HS-27A (cell line): ENCODE measurements around the gene TBC1D3B.
"Not testable (repeated sequence)": the region's sequence is repeated elsewhere in the genome, so short reads cannot be mapped to it uniquely, and the experiment has no call there.

ENCODE experiments used
- DNase-seq: peaks from one replicate; pipeline ENCODE4 v3.0.0-alpha.2; 2012; ENCODE audit warnings: low read depth, missing footprints

Gene TBC1D3B

DNA sequence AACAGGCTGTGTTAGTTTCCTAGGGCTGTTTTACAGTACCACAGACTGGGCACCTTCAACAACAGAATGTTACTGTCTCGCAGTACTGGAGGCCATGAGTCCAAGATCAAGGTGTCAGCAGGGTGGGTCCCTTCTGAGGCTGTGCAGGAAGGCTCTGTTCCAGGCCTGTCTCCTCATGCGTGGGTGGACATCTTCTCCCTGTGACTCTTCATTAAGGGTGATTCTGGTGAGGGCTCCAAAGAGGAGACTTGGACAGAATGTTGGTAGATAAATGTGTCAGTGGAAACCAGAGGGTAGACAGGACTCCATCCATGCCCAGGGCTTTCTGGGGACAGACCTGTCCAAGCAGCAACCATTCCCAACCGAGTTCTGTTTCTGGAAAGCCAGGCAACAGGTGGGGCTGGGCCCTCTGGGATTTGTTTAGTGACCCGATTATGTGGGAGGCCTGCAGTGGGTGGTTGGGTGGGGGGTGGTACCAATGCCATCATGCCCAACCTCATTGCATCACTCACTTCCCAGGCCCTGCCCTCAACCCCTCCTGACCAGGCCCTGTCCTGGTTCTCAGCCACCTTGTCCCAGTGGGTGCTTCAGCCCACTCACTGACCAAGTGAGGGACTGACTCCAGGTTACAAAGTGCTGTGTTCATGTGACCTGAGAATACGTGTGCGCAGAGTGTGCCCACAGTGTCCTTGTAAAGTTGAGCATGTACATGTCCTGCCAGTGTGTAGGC lies 5.2 kb upstream of the TBC1D3B start:
- not testable (repeated sequence) for DNase-seq

- DNase-seq: not testable (repeated sequence)
Observed at GRCh38 chr17:36168836-36169235, 7.6 kb downstream of the TBC1D3B start.

GRCh38 chr17:36153895-36154610 lies 22.4 kb downstream of the TBC1D3B start:
- no peak for DNase-seq

- no peak for DNase-seq
Observed at GRCh38 chr17:36152639-36153120, 23.8 kb downstream of the TBC1D3B start.

GRCh38 chr17:36151891-36152638 lies 24.4 kb downstream of the TBC1D3B start:
- no peak for DNase-seq

DNA sequence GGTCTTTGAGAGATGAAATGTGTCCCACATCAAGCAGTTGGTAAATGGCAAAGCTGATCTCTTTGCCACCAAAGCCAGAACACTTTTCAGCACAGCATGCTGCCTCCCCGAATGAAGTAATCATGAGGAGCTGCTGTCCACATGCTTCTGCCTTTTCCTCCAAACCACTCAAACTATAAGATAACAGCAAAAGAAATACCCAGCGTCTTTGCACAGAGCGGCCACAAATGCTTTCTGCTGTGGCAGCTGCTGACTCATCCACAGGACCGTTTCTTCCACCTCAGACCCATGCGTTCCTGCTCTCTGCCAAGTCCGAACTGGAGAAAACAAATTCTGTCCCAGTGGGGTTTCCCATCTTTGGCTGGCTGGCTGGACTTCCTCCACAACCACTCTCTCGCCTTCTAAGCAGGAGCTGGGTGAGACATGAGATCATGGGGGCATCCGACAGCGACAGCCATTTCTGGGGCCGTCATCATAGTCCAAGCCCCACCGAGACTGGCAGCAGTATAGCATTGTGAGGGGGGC lies 27.1 kb downstream of the TBC1D3B start:
- no peak for DNase-seq

DNA sequence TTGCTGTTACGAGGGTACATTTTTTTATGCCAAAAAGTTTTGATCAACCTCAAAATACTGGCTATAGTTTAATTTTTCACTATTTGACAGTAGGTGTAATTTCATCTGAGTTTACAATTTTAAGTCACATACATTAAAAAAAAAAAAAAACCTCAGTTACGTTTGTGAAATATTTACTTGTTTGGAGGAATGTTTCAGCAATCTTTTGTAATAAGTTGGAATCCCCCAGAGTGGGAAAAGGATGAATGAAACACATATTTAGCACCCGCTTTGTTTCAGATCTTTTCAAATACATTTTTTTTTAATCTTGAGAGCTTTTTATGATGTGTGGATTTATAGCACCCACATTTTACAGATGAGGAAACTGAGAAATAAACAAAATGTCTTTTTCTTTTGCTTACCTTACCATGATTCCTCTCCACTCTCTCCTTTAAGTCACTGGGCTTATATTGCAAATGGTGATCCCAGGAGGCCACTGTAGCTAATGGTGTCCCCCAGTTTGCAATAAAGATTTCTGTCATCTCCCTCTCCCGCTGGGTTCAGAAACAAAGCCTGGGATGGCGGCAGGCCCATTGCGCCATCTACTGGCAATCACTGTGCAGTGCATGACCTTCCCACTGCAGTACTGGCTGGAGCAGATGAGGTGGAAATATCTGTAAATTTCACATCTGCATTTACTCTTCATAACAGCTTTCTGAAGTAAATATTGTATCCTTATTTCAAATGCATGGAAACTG lies 27.7 kb downstream of the TBC1D3B start:
- DNase-seq: no peak

DNA sequence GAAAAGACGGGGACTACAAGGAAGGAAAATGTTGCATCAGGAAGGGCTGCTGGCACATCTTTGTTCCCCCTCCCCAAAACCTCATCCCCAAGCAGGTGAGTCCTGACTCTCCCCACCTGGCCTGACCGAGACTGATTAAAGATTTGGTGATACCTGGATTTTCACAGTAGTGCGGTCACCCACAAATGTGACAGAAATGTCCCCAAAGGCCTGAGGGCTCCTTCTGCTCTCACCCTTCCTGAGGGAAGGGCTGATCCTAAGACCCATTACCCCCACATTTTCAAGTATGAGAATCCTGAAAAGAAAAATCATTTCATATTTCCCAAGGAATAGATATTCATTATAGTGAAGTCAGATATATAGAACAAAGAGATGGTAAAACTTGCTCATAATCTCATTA lies 28.8 kb downstream of the TBC1D3B start:
- DNase-seq: no peak

- no peak for DNase-seq
Observed at GRCh38 chr17:36144981-36145729, 31.3 kb downstream of the TBC1D3B start.

- no peak for DNase-seq
Observed at GRCh38 chr17:36144014-36144413, 32.4 kb downstream of the TBC1D3B start.

- DNase-seq: no peak
Observed at GRCh38 chr17:36142806-36143205, 33.6 kb downstream of the TBC1D3B start.

DNA sequence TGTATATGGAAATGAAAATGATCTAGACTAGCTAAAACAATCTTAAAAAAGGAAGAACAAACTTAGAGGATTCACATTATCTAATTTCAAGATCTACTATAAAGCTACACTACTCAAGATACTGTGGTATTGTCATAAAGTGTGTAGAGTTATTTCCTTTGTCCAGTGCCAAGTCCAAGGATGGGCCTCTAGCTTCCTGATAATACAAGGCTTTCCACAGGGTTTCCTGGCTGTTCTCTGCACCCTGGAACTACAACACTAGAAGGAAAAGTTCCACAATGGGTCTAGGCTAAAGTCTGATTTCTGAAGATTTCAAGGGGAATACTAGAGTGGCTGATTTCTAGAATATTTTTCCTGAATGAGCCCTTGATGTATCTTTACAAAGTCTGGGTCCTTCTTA lies 34.2 kb downstream of the TBC1D3B start:
- DNase-seq: no peak

DNA sequence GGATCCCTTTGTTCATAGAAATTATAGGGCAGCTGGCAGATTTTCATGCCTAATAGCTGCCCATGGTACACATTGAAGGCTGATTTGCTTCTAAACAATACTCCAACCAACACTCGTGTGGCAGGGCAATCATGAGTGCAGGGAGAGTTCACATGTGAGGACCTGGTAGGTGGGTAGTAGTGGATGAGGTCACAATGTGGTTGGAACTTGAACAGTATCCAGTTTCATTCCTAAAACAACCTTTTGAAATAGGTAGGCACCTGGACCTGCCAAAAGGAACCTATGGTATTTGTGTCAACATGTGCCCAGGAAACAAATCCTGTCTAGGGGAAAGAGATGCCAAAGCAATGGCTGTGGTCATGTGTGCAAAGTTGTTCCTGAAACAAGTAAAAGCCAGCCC lies 40.0 kb downstream of the TBC1D3B start:
- no peak for DNase-seq

- DNase-seq: no peak
Observed at GRCh38 chr17:36136036-36136435, 40.4 kb downstream of the TBC1D3B start.

- no peak for DNase-seq
Observed at GRCh38 chr17:36135465-36135864, 41.0 kb downstream of the TBC1D3B start.

GRCh38 chr17:36133602-36134236 lies 42.7 kb downstream of the TBC1D3B start:
- no peak for DNase-seq

DNA sequence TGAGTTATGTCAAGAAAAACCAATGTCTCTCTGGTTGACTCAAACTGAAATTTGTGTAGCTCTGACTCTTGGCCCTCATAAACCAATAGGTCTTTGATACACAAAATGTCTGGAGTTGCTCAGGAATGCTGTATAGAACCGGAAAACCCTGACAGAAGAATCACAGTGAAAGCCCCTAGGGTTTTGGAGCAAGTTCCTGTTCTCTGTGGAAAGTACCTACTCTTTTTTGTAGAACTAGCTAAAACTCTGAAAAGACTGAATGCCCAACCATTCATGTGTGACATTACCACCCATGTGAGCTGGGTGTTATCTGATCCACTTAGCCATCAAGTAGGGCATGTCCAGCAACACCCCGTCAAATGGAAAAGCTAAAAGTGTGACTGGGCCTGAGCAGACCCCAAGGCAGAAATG lies 44.0 kb downstream of the TBC1D3B start:
- DNase-seq: no peak

DNA sequence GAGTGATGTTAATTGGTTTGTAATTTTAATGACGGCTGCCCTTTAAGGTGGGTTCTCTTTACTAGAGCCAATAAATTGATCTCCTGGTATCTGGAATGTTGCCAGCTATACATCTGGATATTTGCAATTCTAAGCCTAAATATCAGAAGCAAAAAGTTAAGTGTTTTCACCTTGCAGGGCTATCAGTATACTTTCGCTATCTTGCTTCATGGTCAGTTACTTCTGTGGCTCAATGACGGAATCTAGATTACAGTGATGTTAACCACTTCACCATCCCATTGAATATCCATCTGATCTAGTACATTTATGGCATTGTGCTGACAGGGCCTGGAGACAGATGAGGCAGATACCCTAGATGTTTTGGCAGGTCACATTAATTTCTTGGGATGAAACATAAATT lies 44.5 kb downstream of the TBC1D3B start:
- no peak for DNase-seq

- no peak for DNase-seq
Observed at GRCh38 chr17:36131421-36131820, 45.0 kb downstream of the TBC1D3B start.

- no peak for DNase-seq
Observed at GRCh38 chr17:36130346-36130745, 46.1 kb downstream of the TBC1D3B start.

DNA sequence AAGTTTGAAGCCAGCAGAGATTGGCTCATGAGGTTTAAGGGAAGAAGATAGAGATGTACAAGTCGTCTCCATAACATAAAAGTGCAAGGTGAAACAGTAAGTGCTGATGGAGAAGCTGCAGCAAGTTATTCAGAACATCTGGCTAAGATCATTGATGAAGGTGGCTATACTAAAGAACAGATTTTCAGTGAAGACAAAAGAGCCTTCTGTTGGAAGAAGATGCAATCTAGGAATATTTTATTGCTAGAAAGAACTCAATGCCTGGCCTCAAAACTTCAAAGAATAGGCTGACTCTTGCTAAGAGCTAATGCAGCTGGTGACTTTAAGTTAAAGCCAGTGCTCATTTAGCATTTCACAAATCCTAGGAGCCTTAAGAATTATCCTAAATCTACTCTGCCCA lies 46.8 kb downstream of the TBC1D3B start:
- DNase-seq: no peak
